ENCODE measurements around the gene EDDM3A.

Gene EDDM3A

GRCh38 chr14:20746566-20746965 is 879 bp downstream of the EDDM3A start:
- H3K9ac ChIP-seq = no peak overlapping the region
- no peaks in the 10 kb centered on the region for H3K9me3 ChIP-seq (ENCODE audit: control insufficient read depth, low read length)
- H3K4me3 ChIP-seq (ENCODE audit: low read depth, low read length) = no peak overlapping the region
- H3K36me3 ChIP-seq (ENCODE audit: control insufficient read depth, insufficient read depth, low read length) = no peaks in the 10 kb centered on the region
- no peak overlapping the region for H3K27ac ChIP-seq
- H3K4me1 ChIP-seq = no peaks in the 10 kb centered on the region
- TF ChIP-seq CTCF (IDR thresholded peaks at IDR 0.05) = no peak
- H3K27me3 ChIP-seq (ENCODE audit: control insufficient read depth, insufficient read depth, low read length) = no peaks in the 10 kb centered on the region
- no peaks in the 10 kb centered on the region for H3K79me2 ChIP-seq
- H2AFZ ChIP-seq = no peak overlapping the region
- no peak overlapping the region for H3K4me2 ChIP-seq (ENCODE audit: low read length)

GRCh38 chr14:20748439-20748838 is 2.8 kb downstream of the EDDM3A start:
- Histone ChIP-seq H2AFZ (no peak overlapping the region), H3K4me2 (ENCODE audit: low read length) (no peak overlapping the region), H3K4me3 (ENCODE audit: low read depth, low read length) (no peak overlapping the region), H3K27ac (no peak overlapping the region), H3K4me1 (no peaks in the 10 kb centered on the region), H3K9ac (no peak overlapping the region), H3K36me3 (ENCODE audit: control insufficient read depth, insufficient read depth, low read length) (no peaks in the 10 kb centered on the region), H3K9me3 (ENCODE audit: control insufficient read depth, low read length) (no peaks in the 10 kb centered on the region), H3K27me3 (ENCODE audit: control insufficient read depth, insufficient read depth, low read length) (no peaks in the 10 kb centered on the region), H3K79me2 (no peaks in the 10 kb centered on the region)
- no peak for TF ChIP-seq CTCF (IDR thresholded peaks at IDR 0.05)

- Histone ChIP-seq H3K27ac (no peak overlapping the region), H3K36me3 (ENCODE audit: control insufficient read depth, insufficient read depth, low read length) (no peaks in the 10 kb centered on the region), H3K27me3 (ENCODE audit: control insufficient read depth, insufficient read depth, low read length) (no peaks in the 10 kb centered on the region), H2AFZ (no peak overlapping the region), H3K9ac (no peak overlapping the region), H3K79me2 (no peaks in the 10 kb centered on the region), H3K4me1 (no peaks in the 10 kb centered on the region), H3K4me2 (ENCODE audit: low read length) (no peak overlapping the region), H3K4me3 (ENCODE audit: low read depth, low read length) (no peak overlapping the region), H3K9me3 (ENCODE audit: control insufficient read depth, low read length) (no peaks in the 10 kb centered on the region)
- no peak for TF ChIP-seq CTCF (IDR thresholded peaks at IDR 0.05)
These were observed 4.5 kb downstream of the EDDM3A start for GRCh38 chr14:20750194-20750593.

GRCh38 chr14:20751963-20752562 is 6.4 kb downstream of the EDDM3A start:
- Histone ChIP-seq H2AFZ (no peak overlapping the region), H3K9me3 (ENCODE audit: control insufficient read depth, low read length) (no peaks in the 10 kb centered on the region), H3K9ac (no peak overlapping the region), H3K4me3 (ENCODE audit: low read depth, low read length) (no peak overlapping the region), H3K27me3 (ENCODE audit: control insufficient read depth, insufficient read depth, low read length) (no peaks in the 10 kb centered on the region), H3K79me2 (no peaks in the 10 kb centered on the region), H3K4me1 (no peaks in the 10 kb centered on the region), H3K27ac (no peak overlapping the region), H3K4me2 (ENCODE audit: low read length) (no peak overlapping the region), H3K36me3 (ENCODE audit: control insufficient read depth, insufficient read depth, low read length) (no peaks in the 10 kb centered on the region)
- TF ChIP-seq CTCF (IDR thresholded peaks at IDR 0.05) = no peak

- H3K27ac ChIP-seq = no peak overlapping the region
- no peaks in the 10 kb centered on the region for H3K9me3 ChIP-seq (ENCODE audit: control insufficient read depth, low read length)
- H3K79me2 ChIP-seq = no peaks in the 10 kb centered on the region
- H3K27me3 ChIP-seq (ENCODE audit: control insufficient read depth, insufficient read depth, low read length) = no peaks in the 10 kb centered on the region
- H3K4me1 ChIP-seq = no peaks in the 10 kb centered on the region
- no peak overlapping the region for H3K4me3 ChIP-seq (ENCODE audit: low read depth, low read length)
- H3K36me3 ChIP-seq (ENCODE audit: control insufficient read depth, insufficient read depth, low read length) = no peaks in the 10 kb centered on the region
- TF ChIP-seq CTCF (IDR thresholded peaks at IDR 0.05) = no peak
- no peak overlapping the region for H3K9ac ChIP-seq
- no peak overlapping the region for H2AFZ ChIP-seq
- H3K4me2 ChIP-seq (ENCODE audit: low read length) = no peak overlapping the region
These were observed 8.6 kb downstream of the EDDM3A start for GRCh38 chr14:20754308-20754707.
